ENCODE measurements around the gene MXD1.

- no peak for TF ChIP-seq POLR2A (IDR thresholded peaks at IDR 0.05; ENCODE audit: low read depth)
- TF ChIP-seq, protein P1, sequence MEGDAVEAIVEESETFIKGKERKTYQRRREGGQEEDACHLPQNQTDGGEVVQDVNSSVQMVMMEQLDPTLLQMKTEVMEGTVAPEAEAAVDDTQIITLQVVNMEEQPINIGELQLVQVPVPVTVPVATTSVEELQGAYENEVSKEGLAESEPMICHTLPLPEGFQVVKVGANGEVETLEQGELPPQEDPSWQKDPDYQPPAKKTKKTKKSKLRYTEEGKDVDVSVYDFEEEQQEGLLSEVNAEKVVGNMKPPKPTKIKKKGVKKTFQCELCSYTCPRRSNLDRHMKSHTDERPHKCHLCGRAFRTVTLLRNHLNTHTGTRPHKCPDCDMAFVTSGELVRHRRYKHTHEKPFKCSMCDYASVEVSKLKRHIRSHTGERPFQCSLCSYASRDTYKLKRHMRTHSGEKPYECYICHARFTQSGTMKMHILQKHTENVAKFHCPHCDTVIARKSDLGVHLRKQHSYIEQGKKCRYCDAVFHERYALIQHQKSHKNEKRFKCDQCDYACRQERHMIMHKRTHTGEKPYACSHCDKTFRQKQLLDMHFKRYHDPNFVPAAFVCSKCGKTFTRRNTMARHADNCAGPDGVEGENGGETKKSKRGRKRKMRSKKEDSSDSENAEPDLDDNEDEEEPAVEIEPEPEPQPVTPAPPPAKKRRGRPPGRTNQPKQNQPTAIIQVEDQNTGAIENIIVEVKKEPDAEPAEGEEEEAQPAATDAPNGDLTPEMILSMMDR (IDR thresholded peaks at IDR 0.05), result no peak
- no peak for TF ChIP-seq EP300 (IDR thresholded peaks at IDR 0.05)
Observed at GRCh38 chr2:69989009-69989408, 74.1 kb downstream of the MXD1 start.

All from esophagus muscularis mucosa (tissue), 4 donors.